GM12874 (cell line): ENCODE measurements around the gene DPP10.
A peak's percentile ranks its signal among the peaks of the same experiment; 100 is the strongest.

Experiments
- TF ChIP-seq, protein P1 (sequence below): IDR thresholded peaks from 2 replicates; pipeline ENCODE4 v1.5.1; 2011; ENCODE audit warnings: low read depth, mild to moderate bottlenecking, control low read depth, low read length, moderate library complexity; ENCODE audit not compliant: insufficient read depth

DPP10 gene

DNA sequence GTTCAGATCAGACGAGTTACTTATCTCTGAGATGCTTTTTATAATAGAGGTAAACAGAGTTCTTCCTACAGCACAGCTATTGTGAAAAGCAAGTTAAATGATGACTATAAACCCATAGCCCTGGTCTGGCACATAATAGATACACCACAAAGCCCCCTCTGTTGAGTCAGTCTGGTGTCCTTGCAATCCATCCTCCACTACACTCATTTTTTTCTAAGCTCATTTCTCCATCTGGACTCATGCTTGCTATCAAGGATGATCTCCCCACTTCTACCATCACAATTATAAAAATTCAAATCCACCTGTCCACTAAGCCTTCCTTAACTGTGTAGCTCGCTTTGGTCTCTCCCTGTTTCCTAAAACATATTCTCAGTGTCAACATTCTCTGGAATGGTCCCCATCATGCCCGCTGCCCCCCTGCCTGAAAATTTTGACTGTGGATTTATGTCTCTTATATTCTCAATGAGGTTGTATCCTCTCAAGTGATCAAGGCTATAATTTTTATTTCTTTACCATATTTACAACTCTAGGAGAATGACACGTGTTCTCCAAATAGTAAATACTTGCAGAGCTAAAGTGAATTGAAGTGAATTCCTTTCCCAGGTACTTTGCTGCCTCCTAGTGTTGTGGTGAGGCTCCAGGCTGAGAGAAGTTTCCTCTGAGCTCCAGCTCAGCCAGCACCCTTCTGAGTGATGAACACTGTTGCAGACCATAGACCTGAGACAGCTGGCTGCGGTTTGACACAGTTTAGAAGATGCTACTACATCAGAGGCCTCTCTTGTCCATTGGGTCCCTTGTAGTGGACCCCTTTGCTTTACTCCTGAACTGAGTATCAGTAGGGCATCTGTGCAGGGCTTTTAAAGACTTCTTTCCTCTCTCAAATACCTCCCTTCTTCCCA is 108.7 kb downstream of the DPP10 start:
- TF ChIP-seq, protein P1, sequence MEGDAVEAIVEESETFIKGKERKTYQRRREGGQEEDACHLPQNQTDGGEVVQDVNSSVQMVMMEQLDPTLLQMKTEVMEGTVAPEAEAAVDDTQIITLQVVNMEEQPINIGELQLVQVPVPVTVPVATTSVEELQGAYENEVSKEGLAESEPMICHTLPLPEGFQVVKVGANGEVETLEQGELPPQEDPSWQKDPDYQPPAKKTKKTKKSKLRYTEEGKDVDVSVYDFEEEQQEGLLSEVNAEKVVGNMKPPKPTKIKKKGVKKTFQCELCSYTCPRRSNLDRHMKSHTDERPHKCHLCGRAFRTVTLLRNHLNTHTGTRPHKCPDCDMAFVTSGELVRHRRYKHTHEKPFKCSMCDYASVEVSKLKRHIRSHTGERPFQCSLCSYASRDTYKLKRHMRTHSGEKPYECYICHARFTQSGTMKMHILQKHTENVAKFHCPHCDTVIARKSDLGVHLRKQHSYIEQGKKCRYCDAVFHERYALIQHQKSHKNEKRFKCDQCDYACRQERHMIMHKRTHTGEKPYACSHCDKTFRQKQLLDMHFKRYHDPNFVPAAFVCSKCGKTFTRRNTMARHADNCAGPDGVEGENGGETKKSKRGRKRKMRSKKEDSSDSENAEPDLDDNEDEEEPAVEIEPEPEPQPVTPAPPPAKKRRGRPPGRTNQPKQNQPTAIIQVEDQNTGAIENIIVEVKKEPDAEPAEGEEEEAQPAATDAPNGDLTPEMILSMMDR = peak; percentile 53

DNA sequence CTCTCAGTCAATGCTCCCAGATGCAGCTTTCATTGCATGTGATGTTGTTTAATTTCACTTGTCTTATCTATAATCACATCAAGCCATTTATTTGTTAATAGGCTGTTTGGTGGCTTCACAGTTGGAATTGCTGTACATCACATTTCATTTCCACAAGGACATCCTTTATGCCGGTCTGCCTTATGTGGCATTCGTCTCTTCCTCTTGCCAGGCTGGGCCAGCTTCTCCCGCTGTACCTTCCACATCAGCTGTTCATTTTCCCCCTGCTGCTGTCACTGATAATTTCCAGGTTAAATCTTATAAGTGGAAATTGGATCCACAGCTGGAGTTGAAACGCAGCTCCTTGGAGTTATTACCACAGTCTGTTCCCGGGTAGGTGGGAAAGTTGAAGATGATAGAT is 110.6 kb downstream of the DPP10 start:
- TF ChIP-seq, protein P1 = no peak

- TF ChIP-seq, protein P1 = no peak
These were observed 126.7 kb downstream of the DPP10 start for GRCh38 chr2:114569166-114569565.

- TF ChIP-seq, protein P1 = no peak
These were observed 135.2 kb downstream of the DPP10 start for GRCh38 chr2:114577657-114578056.

GRCh38 chr2:114579542-114579941 is 137.1 kb downstream of the DPP10 start:
- TF ChIP-seq, protein P1 = no peak

GRCh38 chr2:114580691-114581090 is 138.2 kb downstream of the DPP10 start:
- TF ChIP-seq, protein P1 = no peak

GRCh38 chr2:114598329-114598728 is 155.9 kb downstream of the DPP10 start:
- TF ChIP-seq, protein P1 = no peak
